ENCODE data around the gene CASP8AP2. TPM values are rescaled to one million over a fixed set of nuclear protein-coding genes. Genes with fewer than 3 reads are reported as not detected.
"Not testable (repeated sequence)": the region's sequence is repeated elsewhere in the genome, so short reads cannot be mapped to it uniquely, and the experiment has no call there.

Gene CASP8AP2
- total RNA-seq, 2 experiments from 2014 or later, result 49.1 TPM

GRCh38 chr6:89830170-89830809 is 610 bp downstream of the CASP8AP2 start:
- H3K9me3 Mint-ChIP-seq, result no peaks in the 10 kb centered on the region
- peaks cover 24% of the 10 kb centered on the region for H3K36me3 Mint-ChIP-seq
- H3K27me3 Mint-ChIP-seq, result no peaks in the 10 kb centered on the region
- DNase-seq, result no peak
- no peak for ATAC-seq (ENCODE audit: low read depth)
- peaks cover 31% of the 10 kb centered on the region for H3K4me1 Mint-ChIP-seq
- peak overlapping the region; percentile 99 for H3K27ac Mint-ChIP-seq
- POLR2A ChIA-PET, result interaction anchor here (0.9 to 2.2 kb wide), 4 partner anchors 11 to 467 kb away, joined by 3 to 12 read pairs (median 3); partner anchors contain the start of gene MDN1
- H3K4me3 Mint-ChIP-seq, result peak overlapping the region; percentile 99

DNA sequence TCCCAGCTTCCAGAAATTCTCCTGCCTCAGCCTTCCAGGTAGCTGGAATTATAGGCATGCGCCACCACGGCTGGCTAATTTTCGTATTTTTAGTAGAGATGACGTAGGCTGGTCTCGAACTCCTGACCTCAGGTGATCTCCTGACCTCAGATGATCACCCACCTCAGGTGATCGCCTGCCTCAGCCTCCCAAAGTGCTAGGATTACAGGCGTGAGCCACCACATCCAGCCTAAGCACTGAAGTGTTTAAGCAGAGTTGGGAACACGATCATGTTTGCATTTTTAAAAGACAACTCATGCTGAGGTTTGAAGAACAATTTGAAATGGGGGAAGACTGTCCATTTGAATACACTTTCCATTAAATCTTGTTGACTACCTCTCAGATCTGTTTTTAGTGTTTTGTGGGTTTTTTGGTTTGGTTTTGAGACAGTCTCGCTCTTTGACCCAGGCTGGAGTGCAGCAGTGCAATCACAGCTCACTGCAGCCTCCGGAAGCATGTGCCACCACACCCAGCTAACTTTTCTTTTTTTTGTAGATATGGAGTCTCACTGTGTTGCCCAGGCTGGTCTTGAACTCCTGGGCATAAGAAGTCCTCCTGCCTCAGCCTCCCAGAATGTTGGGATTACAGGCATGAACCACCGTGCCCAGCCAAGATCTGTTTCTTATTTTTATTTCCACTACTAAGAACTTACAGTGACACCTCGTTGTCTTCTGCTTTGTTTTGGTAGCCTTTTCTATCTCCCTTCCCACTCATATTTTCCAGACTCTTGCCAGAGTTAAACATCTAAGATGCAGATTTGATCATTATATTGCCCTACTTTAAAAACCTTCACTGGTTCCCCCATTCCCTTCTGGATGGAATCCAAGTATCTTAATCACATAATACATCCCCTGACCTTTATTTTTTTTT is 5.5 kb downstream of the CASP8AP2 start:
- ATAC-seq (ENCODE audit: low read depth) (peak; percentile 78), DNase-seq (no peak)
- peak overlapping the region; percentile 69 for H3K4me3 Mint-ChIP-seq
- POLR2A ChIA-PET, result interaction anchor here (0.5 to 0.7 kb wide), 2 partner anchors 436 to 707 kb away, joined by 3 read pairs; no protein-coding TSS in a partner anchor
- peak overlapping the region; percentile 83 for H3K27ac Mint-ChIP-seq
- H3K27me3 Mint-ChIP-seq, result no peaks in the 10 kb centered on the region
- peaks cover 45% of the 10 kb centered on the region for H3K4me1 Mint-ChIP-seq
- H3K9me3 Mint-ChIP-seq, result no peaks in the 10 kb centered on the region
- H3K36me3 Mint-ChIP-seq, result peaks cover 48% of the 10 kb centered on the region

DNA sequence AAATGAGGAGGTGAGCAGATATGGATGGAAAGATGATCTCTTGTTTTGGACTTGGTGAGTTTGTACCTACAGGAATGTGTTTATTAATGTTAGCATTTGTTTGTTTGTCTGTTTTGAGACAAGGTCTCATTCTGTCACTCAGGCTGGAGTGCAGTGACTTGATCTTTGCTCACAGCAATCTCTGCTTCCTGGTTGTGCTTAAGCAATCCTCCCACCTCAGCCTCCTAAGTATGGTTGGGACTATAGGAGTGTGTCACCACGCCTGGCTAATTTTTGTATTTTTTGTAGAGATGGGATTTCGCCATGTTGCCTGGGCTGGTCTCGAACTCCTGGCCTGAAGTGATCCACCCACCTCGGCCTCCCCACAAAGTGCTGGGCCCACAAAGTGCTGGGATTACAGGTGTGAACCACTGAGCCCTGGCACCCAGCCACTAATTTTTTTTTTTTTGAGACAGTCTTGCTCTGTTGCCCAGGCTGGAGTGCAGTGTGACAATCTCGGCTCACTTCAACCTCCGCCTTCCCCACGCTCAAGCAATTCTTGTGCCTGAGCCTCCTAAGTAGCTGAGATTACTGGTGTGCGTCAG is 7.1 kb downstream of the CASP8AP2 start:
- POLR2A ChIA-PET, result no interaction called here

GRCh38 chr6:89840538-89840937 is 10.9 kb downstream of the CASP8AP2 start:
- Mint-ChIP-seq H3K9me3 (no peaks in the 10 kb centered on the region), H3K36me3 (peaks cover 26% of the 10 kb centered on the region), H3K4me3 (no peak overlapping the region), H3K4me1 (peaks cover 27% of the 10 kb centered on the region), H3K27ac (no peak overlapping the region), H3K27me3 (no peaks in the 10 kb centered on the region)
- ATAC-seq (ENCODE audit: low read depth), result no peak
- DNase-seq, result no peak
- POLR2A ChIA-PET, result interaction anchor here (1.6 kb wide), 1 partner anchor 11 kb away, joined by 8 read pairs; the partner anchor contains the start of gene CASP8AP2

More for the DNA sequence above, 7.1 kb downstream of the CASP8AP2 start:
- peaks cover 39% of the 10 kb centered on the region for H3K4me1 Mint-ChIP-seq
- ATAC-seq (ENCODE audit: low read depth) (no peak), DNase-seq (no peak)
- no peaks in the 10 kb centered on the region for H3K27me3 Mint-ChIP-seq
- peaks cover 48% of the 10 kb centered on the region for H3K36me3 Mint-ChIP-seq
- no peak overlapping the region for H3K4me3 Mint-ChIP-seq
- H3K27ac Mint-ChIP-seq, result peak overlapping the region; percentile 8
- H3K9me3 Mint-ChIP-seq, result no peaks in the 10 kb centered on the region

- Mint-ChIP-seq H3K4me1 (peaks cover 17% of the 10 kb centered on the region), H3K9me3 (no peaks in the 10 kb centered on the region), H3K4me3 (no peak overlapping the region), H3K36me3 (peaks cover 18% of the 10 kb centered on the region), H3K27ac (no peak overlapping the region), H3K27me3 (no peaks in the 10 kb centered on the region)
- POLR2A ChIA-PET, result no interaction called here
- ATAC-seq (ENCODE audit: low read depth) (no peak), DNase-seq (no peak)
Measured at GRCh38 chr6:89842228-89842627, 12.5 kb downstream of the CASP8AP2 start.

- H3K4me3 Mint-ChIP-seq, result no peak overlapping the region
- POLR2A ChIA-PET, result no interaction called here
Measured at GRCh38 chr6:89843070-89843469, 13.4 kb downstream of the CASP8AP2 start.

GRCh38 chr6:89847513-89847912 is 17.8 kb downstream of the CASP8AP2 start:
- H3K4me3 Mint-ChIP-seq; DNase-seq; H3K9me3 Mint-ChIP-seq; H3K27me3 Mint-ChIP-seq; POLR2A ChIA-PET; ATAC-seq (ENCODE audit: low read depth); H3K27ac Mint-ChIP-seq: not testable (repeated sequence)
- peaks cover 14% of the 10 kb centered on the region for H3K4me1 Mint-ChIP-seq
- H3K36me3 Mint-ChIP-seq, result peaks cover 27% of the 10 kb centered on the region

More at GRCh38 chr6:89843070-89843469, 13.4 kb downstream of the CASP8AP2 start:
- peaks cover 17% of the 10 kb centered on the region for H3K4me1 Mint-ChIP-seq
- H3K27ac Mint-ChIP-seq, result peak overlapping the region; percentile 3
- DNase-seq (no peak), ATAC-seq (ENCODE audit: low read depth) (no peak)
- no peaks in the 10 kb centered on the region for H3K27me3 Mint-ChIP-seq
- H3K9me3 Mint-ChIP-seq, result no peaks in the 10 kb centered on the region
- peaks cover 15% of the 10 kb centered on the region for H3K36me3 Mint-ChIP-seq

DNA sequence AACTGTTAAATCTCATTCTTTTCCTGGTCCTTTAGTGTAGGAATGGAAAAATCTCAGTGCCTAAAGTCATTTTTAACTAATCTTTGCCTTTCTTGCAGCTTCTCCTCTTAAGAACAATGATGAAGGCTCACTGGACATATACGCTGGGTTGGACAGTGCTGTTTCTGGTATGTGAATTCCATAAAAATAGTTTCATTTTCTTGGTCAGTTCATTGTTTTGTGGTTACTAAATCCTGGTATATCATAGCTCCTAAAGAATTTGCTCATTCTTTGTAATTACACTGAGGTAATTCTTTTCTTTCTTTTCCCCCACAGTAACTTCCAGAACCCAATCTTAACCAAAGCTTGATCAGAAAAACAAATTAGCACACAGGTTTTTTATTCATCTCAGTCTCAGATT is 23.4 kb downstream of the CASP8AP2 start:
- DNase-seq, result no peak
- Mint-ChIP-seq H3K4me3 (no peak overlapping the region), H3K27me3 (no peaks in the 10 kb centered on the region), H3K27ac (no peak overlapping the region), H3K4me1 (peaks cover 6% of the 10 kb centered on the region), H3K9me3 (no peaks in the 10 kb centered on the region), H3K36me3 (peaks cover 43% of the 10 kb centered on the region)
- POLR2A ChIA-PET, result interaction anchor here (0.7 kb wide), 1 partner anchor 450 kb away, joined by 3 read pairs; no protein-coding TSS in a partner anchor
- ATAC-seq (ENCODE audit: low read depth), result no peak

- no peak overlapping the region for H3K27ac Mint-ChIP-seq
- ATAC-seq (ENCODE audit: low read depth) (no peak), DNase-seq (no peak)
- H3K27me3 Mint-ChIP-seq, result no peaks in the 10 kb centered on the region
- peaks cover 13% of the 10 kb centered on the region for H3K4me1 Mint-ChIP-seq
- H3K36me3 Mint-ChIP-seq, result peaks cover 60% of the 10 kb centered on the region
- POLR2A ChIA-PET, result no interaction called here
- H3K4me3 Mint-ChIP-seq, result no peak overlapping the region
- peaks cover 2% of the 10 kb centered on the region for H3K9me3 Mint-ChIP-seq
Measured at GRCh38 chr6:89858041-89858440, 28.4 kb downstream of the CASP8AP2 start.

GRCh38 chr6:89859744-89860143 is 30.1 kb downstream of the CASP8AP2 start:
- peak; percentile 36 for ATAC-seq (ENCODE audit: low read depth)
- Mint-ChIP-seq H3K27ac (peak overlapping the region; percentile 63), H3K4me3 (no peak overlapping the region), H3K36me3 (peaks cover 61% of the 10 kb centered on the region), H3K9me3 (peaks cover 2% of the 10 kb centered on the region), H3K4me1 (peaks cover 13% of the 10 kb centered on the region), H3K27me3 (no peaks in the 10 kb centered on the region)
- DNase-seq, result no peak
- POLR2A ChIA-PET, result no interaction called here

GRCh38 chr6:89862273-89862672 is 32.6 kb downstream of the CASP8AP2 start:
- Mint-ChIP-seq H3K4me3 (no peak overlapping the region), H3K4me1 (peaks cover 13% of the 10 kb centered on the region), H3K27ac (no peak overlapping the region), H3K27me3 (no peaks in the 10 kb centered on the region), H3K9me3 (peaks cover 2% of the 10 kb centered on the region), H3K36me3 (peaks cover 69% of the 10 kb centered on the region)
- POLR2A ChIA-PET, result no interaction called here
- DNase-seq, result no peak
- ATAC-seq (ENCODE audit: low read depth), result no peak

DNA sequence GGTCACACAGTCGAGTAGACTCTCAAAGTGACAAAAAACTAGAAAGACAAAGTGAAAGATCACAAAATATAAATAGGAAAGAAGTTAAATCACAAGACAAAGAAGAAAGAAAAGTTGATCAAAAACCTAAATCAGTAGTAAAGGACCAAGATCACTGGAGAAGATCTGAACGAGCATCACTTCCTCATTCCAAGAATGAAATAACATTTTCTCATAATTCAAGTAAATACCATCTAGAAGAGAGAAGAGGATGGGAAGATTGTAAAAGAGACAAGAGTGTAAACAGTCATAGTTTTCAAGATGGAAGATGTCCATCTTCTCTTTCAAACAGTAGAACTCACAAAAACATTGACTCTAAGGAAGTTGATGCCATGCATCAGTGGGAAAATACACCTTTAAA is 33.0 kb downstream of the CASP8AP2 start:
- H3K4me3 Mint-ChIP-seq, result no peak overlapping the region
- DNase-seq (no peak), ATAC-seq (ENCODE audit: low read depth) (no peak)
- no peak overlapping the region for H3K27ac Mint-ChIP-seq
- peaks cover 73% of the 10 kb centered on the region for H3K36me3 Mint-ChIP-seq
- H3K4me1 Mint-ChIP-seq, result peaks cover 13% of the 10 kb centered on the region
- peaks cover 2% of the 10 kb centered on the region for H3K9me3 Mint-ChIP-seq
- POLR2A ChIA-PET, result no interaction called here
- H3K27me3 Mint-ChIP-seq, result no peaks in the 10 kb centered on the region

DNA sequence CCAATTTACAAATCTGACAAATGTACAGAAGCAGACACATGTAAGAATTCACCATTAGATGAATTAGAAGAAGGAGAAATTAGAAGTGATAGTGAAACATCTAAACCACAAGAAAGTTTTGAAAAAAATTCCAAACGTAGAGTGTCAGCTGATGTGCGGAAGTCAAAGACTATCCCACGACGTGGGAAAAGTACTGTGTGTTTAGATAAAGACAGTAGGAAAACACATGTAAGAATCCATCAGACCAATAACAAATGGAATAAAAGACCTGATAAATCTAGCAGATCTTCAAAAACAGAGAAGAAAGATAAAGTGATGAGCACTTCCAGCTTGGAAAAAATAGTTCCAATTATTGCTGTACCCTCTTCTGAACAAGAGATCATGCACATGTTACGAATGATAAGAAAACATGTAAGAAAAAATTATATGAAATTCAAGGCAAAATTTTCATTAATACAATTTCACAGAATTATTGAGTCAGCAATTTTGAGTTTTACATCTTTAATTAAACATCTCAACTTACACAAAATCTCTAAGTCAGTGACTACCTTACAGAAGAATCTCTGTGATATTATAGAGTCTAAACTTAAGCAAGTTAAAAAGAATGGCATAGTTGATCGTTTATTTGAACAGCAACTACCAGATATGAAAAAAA is 36.5 kb downstream of the CASP8AP2 start:
- peaks cover 72% of the 10 kb centered on the region for H3K36me3 Mint-ChIP-seq
- no peaks in the 10 kb centered on the region for H3K27me3 Mint-ChIP-seq
- H3K9me3 Mint-ChIP-seq, result no peaks in the 10 kb centered on the region
- no peak overlapping the region for H3K27ac Mint-ChIP-seq
- peaks cover 6% of the 10 kb centered on the region for H3K4me1 Mint-ChIP-seq
- ATAC-seq (ENCODE audit: low read depth) (no peak), DNase-seq (no peak)
- no peak overlapping the region for H3K4me3 Mint-ChIP-seq
- POLR2A ChIA-PET, result no interaction called here

Data from activated naive CD8-positive, alpha-beta T cell treated with anti-CD3 and anti-CD28 coated beads, Interleukin-2, amount 10 ng/mL, durations not matched to agents 7 days and 5 days (primary cell).